Astrocyte of the cerebellum (primary cell): Measurements from ENCODE around the gene SRMS.

Experiments used
- DNase-seq: peaks from one replicate; pipeline ENCODE4 v3.0.0-alpha.2; 2011; ENCODE audit warnings: low read depth
- H3K4me3 ChIP-seq: 2 replicates; pipeline ENCODE4 v1.5.1; 2011; ENCODE audit warnings: mild to moderate bottlenecking, low read depth, low read length, moderate library complexity
- CTCF ChIP-seq: IDR thresholded peaks from 2 replicates; pipeline ENCODE4 v1.5.1; 2012; ENCODE audit warnings: low read length, low read depth, moderate library complexity, mild to moderate bottlenecking; ENCODE audit errors: missing control alignments
- in situ Hi-C: cut with HindIII; loops from 2 replicates; pipeline ENCODE4 v1.10.0; 2017; ENCODE audit warnings: low sequenced_read_pairs

SRMS gene

GRCh38 chr20:63495741-63496595 is 51.6 kb downstream of the SRMS start:
- TF ChIP-seq CTCF = peak; percentile 92
- in situ Hi-C loops = no loop called here
- DNase-seq = no peak
- no peak overlapping the region for H3K4me3 ChIP-seq

- DNase-seq = no peak
- H3K4me3 ChIP-seq = no peak overlapping the region
- in situ Hi-C loops = no loop called here
- TF ChIP-seq CTCF = no peak
Measured at GRCh38 chr20:63495167-63495720, 52.3 kb downstream of the SRMS start.

- in situ Hi-C loops = no loop called here
- H3K4me3 ChIP-seq = no peak overlapping the region
- no peak for DNase-seq
- TF ChIP-seq CTCF = no peak
Measured at GRCh38 chr20:63494420-63495166, 53.0 kb downstream of the SRMS start.

DNA sequence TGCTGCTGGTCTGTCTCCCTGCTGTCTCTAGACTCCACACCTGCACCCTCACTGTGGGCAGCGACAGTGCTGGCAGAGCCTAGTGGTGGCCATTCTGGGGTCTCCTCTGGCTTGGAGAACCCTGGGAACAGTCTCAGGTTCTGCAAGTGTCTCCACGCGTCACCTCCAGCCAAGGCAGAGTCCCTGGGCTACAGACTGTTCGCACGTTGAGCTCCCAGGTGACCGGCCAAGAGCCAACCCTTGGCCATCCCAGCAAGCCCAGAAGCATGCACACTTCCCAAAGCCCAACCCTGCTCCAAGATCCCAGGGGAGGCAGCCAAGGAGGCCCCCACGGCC is 53.5 kb downstream of the SRMS start:
- DNase-seq = no peak
- TF ChIP-seq CTCF = no peak
- no peak overlapping the region for H3K4me3 ChIP-seq
- in situ Hi-C loops = no loop called here

DNA sequence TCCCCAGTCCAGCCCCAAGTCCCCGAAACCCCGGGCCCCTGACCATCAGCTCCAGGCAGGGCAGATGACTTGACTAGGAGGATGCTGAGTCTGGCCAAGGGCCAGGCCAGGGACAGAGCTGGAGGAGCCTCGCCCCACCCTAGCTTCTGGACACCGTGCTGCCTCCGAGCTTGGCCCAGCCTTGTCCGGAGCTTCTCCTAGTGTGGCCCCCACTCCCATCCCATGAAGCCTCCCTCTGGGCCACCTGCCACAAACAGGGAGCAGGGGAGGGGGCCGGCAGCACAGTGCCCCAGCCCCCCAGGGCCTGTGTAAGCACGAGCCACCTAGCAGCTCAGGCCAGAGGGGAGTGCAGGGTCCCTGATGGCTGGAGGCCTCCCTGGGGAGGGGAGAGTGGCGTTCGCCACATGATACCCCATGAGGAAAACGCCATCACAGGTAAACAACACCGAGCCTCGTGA is 54.0 kb downstream of the SRMS start:
- no peak for TF ChIP-seq CTCF
- H3K4me3 ChIP-seq = no peak overlapping the region
- DNase-seq = no peak
- in situ Hi-C loops = no loop called here

DNA sequence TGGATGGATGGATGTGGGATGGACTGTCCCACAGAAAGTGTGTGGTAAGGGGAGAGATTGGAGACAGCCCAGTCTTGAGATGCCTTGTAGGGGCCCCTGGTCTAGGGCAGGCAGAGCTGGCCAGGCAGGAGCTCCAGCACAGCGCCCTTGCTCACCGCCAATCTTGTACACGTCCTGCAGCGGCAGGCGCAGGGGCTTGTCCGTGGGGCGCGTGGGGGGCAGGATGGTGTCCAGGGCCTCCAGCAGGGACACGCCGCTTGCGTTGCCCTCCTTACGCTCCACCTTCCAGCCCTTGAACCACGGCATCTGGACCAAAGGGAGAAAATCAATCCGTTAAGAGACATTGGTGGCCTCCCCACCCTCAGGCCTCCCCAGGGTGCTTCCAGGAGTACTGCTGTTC is 54.6 kb downstream of the SRMS start:
- in situ Hi-C loops = no loop called here
- no peak for DNase-seq
- no peak overlapping the region for H3K4me3 ChIP-seq
- TF ChIP-seq CTCF = no peak
